ENCODE data around the gene VCX2. TPM values are rescaled to one million over a fixed set of nuclear protein-coding genes. Genes with fewer than 3 reads are reported as not detected.
"Not testable (repeated sequence)": the region's sequence is repeated elsewhere in the genome, so short reads cannot be mapped to it uniquely, and the experiment has no call there.

The VCX2 gene
- total RNA-seq, 2 experiments from 2014 or later, result not detected

- no peak overlapping the region for H3K27ac Mint-ChIP-seq
- no peak overlapping the region for H3K4me3 Mint-ChIP-seq
- CTCF ChIA-PET, result no interaction called here
- H3K9me3 Mint-ChIP-seq, result peaks cover 8% of the 10 kb centered on the region
- intact Hi-C loops (cut with micrococcal nuclease), result no loop called here
- no peaks in the 10 kb centered on the region for H3K27me3 Mint-ChIP-seq (ENCODE audit: low read depth)
- no peaks in the 10 kb centered on the region for H3K36me3 Mint-ChIP-seq (ENCODE audit: low read depth)
- DNase-seq, result no peak
- no peaks in the 10 kb centered on the region for H3K4me1 Mint-ChIP-seq (ENCODE audit: low read depth)
Observed at GRCh38 chrX:8147226-8147625, 23.8 kb downstream of the VCX2 start.

GRCh38 chrX:8144925-8145324, 26.1 kb downstream of the VCX2 start:
- no peak overlapping the region for H3K4me3 Mint-ChIP-seq
- CTCF ChIA-PET, result no interaction called here
- no peaks in the 10 kb centered on the region for H3K27me3 Mint-ChIP-seq (ENCODE audit: low read depth)
- intact Hi-C loops (cut with micrococcal nuclease), result no loop called here
- no peaks in the 10 kb centered on the region for H3K4me1 Mint-ChIP-seq (ENCODE audit: low read depth)
- DNase-seq, result no peak
- peaks cover 3% of the 10 kb centered on the region for H3K36me3 Mint-ChIP-seq (ENCODE audit: low read depth)
- H3K9me3 Mint-ChIP-seq, result peaks cover 2% of the 10 kb centered on the region
- no peak overlapping the region for H3K27ac Mint-ChIP-seq

GRCh38 chrX:8141896-8142295, 29.2 kb downstream of the VCX2 start:
- H3K4me3 Mint-ChIP-seq, result no peak overlapping the region
- intact Hi-C loops (cut with micrococcal nuclease), result no loop called here
- H3K4me1 Mint-ChIP-seq (ENCODE audit: low read depth), result no peaks in the 10 kb centered on the region
- no peak for DNase-seq
- H3K27me3 Mint-ChIP-seq (ENCODE audit: low read depth), result no peaks in the 10 kb centered on the region
- no peak overlapping the region for H3K27ac Mint-ChIP-seq
- CTCF ChIA-PET, result no interaction called here
- H3K9me3 Mint-ChIP-seq, result no peaks in the 10 kb centered on the region
- peaks cover 3% of the 10 kb centered on the region for H3K36me3 Mint-ChIP-seq (ENCODE audit: low read depth)

DNA sequence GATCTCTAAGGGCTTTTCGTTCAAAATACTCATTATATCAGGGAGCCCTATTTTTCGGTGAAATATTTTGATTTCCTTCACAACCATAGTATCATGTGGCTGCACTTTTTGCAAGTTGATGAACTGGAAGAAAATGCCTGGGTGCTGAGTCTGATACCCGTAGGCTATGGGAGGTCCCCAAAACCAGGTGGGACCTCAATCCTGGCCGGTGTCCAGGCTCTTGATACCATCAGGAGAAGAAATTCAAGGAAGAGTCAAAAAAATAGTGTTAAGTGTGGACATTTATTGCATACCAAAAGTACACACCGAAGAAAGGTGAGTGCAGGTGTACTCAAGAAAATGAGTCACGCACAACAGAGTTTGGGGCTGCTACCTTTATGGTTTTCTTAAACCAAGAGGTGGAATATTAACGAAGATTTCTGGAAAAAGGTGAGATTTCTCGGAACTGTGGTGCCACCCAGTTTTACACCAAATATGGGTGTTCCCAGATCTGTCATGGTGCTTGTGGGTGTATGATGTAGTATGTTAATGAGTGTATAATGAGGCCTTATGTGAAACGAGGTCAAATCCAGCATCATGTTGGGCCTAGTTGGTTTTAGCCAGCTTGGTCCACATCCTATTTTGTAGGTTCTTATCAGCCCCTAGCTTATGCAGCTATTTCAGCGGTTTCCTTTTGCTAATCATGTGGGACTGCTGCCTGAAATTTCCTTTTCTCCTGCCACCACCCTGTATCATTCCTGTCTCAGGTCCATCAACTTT, 29.9 kb downstream of the VCX2 start:
- intact Hi-C loops (cut with micrococcal nuclease), result no loop called here
- H3K4me1 Mint-ChIP-seq (ENCODE audit: low read depth), result no peaks in the 10 kb centered on the region
- no peak overlapping the region for H3K27ac Mint-ChIP-seq
- H3K36me3 Mint-ChIP-seq (ENCODE audit: low read depth), result peaks cover 3% of the 10 kb centered on the region
- H3K9me3 Mint-ChIP-seq, result no peaks in the 10 kb centered on the region
- H3K4me3 Mint-ChIP-seq, result no peak overlapping the region
- CTCF ChIA-PET, result no interaction called here
- DNase-seq, result no peak
- H3K27me3 Mint-ChIP-seq (ENCODE audit: low read depth), result no peaks in the 10 kb centered on the region

DNA sequence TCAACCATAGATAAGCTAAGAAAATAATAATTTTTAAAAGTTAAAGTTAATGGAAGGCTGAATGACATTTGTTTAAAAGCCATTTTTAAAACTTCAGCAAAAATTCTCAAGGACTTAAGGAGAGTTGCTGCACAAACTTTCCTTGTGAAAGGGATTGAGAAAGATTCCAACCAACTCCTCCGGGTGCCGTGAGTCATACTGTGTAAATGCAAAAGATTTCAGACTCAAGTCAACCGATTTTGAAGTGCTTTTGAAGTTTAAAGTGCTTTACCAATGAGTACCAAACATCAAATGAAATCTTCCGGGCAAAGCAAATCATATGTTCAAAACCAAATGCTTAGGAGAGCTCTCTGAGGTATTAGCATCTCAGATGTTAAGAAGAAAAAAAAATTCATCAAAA, 31.4 kb downstream of the VCX2 start:
- CTCF ChIA-PET, result no interaction called here
- Mint-ChIP-seq H3K9me3 (no peaks in the 10 kb centered on the region), H3K4me1 (ENCODE audit: low read depth) (no peaks in the 10 kb centered on the region), H3K36me3 (ENCODE audit: low read depth) (peaks cover 3% of the 10 kb centered on the region), H3K27ac (no peak overlapping the region), H3K27me3 (ENCODE audit: low read depth) (no peaks in the 10 kb centered on the region), H3K4me3 (no peak overlapping the region)
- intact Hi-C loops (cut with micrococcal nuclease), result no loop called here
- no peak for DNase-seq

DNA sequence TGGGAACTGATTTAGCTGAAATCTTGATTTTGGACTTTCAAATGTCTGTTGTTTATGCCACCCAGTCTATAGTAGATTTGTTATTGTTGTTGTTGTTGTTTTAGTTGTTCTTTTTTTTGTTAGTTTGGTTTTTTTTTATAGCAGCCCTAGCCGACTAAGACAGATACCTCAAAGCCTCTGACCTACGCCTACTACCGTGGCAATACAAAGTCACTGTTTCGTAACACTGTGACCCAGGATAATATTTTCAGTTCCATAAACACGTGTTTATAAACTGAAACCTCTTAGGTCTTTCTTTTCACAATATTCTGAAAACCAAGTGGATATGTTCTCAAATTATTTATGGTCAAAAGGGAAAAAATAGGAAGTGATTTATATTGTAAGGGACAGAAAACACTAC, 32.8 kb downstream of the VCX2 start:
- H3K27me3 Mint-ChIP-seq (ENCODE audit: low read depth), result no peaks in the 10 kb centered on the region
- DNase-seq, result no peak
- H3K4me3 Mint-ChIP-seq, result no peak overlapping the region
- no peaks in the 10 kb centered on the region for H3K4me1 Mint-ChIP-seq (ENCODE audit: low read depth)
- no peaks in the 10 kb centered on the region for H3K9me3 Mint-ChIP-seq
- H3K36me3 Mint-ChIP-seq (ENCODE audit: low read depth), result peaks cover 3% of the 10 kb centered on the region
- intact Hi-C loops (cut with micrococcal nuclease), result no loop called here
- CTCF ChIA-PET, result no interaction called here
- H3K27ac Mint-ChIP-seq, result no peak overlapping the region

GRCh38 chrX:8126648-8127047, 44.4 kb downstream of the VCX2 start:
- H3K27me3 Mint-ChIP-seq (ENCODE audit: low read depth), result no peaks in the 10 kb centered on the region
- no peak for DNase-seq
- H3K4me1 Mint-ChIP-seq (ENCODE audit: low read depth), result no peaks in the 10 kb centered on the region
- intact Hi-C loops (cut with micrococcal nuclease), result no loop called here
- no peaks in the 10 kb centered on the region for H3K36me3 Mint-ChIP-seq (ENCODE audit: low read depth)
- H3K9me3 Mint-ChIP-seq, result no peaks in the 10 kb centered on the region
- no peak overlapping the region for H3K4me3 Mint-ChIP-seq
- no peak overlapping the region for H3K27ac Mint-ChIP-seq
- CTCF ChIA-PET, result no interaction called here

DNA sequence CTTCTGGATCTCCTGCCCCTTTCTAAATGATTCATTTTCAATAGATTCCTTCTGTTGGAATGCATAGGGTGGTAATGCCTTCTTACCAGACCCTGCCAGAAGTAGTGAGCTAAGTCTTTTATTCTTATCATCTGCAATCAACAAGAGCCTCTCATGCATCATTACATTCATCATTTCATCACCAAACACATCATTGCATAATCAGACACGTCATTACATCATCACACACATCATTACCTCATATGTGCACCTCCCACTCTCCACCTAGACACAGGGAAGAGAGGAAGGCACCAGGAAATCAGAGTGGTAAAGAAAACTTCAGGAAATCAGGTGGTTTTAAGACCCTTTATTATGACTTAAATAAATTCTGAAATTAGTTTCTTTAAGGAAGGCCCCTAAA, 45.0 kb downstream of the VCX2 start:
- Mint-ChIP-seq H3K27me3 (ENCODE audit: low read depth) (no peaks in the 10 kb centered on the region), H3K36me3 (ENCODE audit: low read depth) (no peaks in the 10 kb centered on the region)

DNA sequence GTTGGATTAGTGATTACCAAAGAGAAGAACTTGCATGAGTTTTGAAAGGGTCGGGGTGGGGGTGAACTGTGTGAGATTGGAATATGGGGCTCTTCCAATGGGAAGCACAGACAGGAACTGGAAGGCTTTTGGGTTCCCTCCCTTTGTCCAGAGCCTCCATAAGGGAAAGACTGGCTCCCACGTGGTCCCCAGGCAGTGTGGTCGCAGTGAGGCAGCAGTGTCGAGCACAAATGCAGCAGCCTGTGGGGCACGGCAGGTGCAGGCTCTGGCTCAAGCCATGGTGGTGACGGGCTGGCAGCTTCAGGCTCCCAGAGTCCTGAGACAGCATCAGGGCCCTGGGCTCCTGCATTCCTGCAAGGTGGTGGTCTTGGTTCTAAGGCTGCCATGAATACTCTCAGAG, 45.5 kb downstream of the VCX2 start:
- no peak for DNase-seq
- CTCF ChIA-PET, result no interaction called here
- H3K4me1 Mint-ChIP-seq (ENCODE audit: low read depth), result no peaks in the 10 kb centered on the region
- no peak overlapping the region for H3K4me3 Mint-ChIP-seq
- H3K27me3 Mint-ChIP-seq (ENCODE audit: low read depth), result no peaks in the 10 kb centered on the region
- intact Hi-C loops (cut with micrococcal nuclease), result no loop called here
- no peak overlapping the region for H3K27ac Mint-ChIP-seq
- H3K9me3 Mint-ChIP-seq, result no peaks in the 10 kb centered on the region
- no peaks in the 10 kb centered on the region for H3K36me3 Mint-ChIP-seq (ENCODE audit: low read depth)

More for the DNA sequence above, 45.0 kb downstream of the VCX2 start:
- intact Hi-C loops (cut with micrococcal nuclease), result no loop called here
- H3K9me3 Mint-ChIP-seq, result no peaks in the 10 kb centered on the region
- DNase-seq, result no peak
- CTCF ChIA-PET, result no interaction called here
- no peak overlapping the region for H3K4me3 Mint-ChIP-seq
- no peak overlapping the region for H3K27ac Mint-ChIP-seq
- no peaks in the 10 kb centered on the region for H3K4me1 Mint-ChIP-seq (ENCODE audit: low read depth)

DNA sequence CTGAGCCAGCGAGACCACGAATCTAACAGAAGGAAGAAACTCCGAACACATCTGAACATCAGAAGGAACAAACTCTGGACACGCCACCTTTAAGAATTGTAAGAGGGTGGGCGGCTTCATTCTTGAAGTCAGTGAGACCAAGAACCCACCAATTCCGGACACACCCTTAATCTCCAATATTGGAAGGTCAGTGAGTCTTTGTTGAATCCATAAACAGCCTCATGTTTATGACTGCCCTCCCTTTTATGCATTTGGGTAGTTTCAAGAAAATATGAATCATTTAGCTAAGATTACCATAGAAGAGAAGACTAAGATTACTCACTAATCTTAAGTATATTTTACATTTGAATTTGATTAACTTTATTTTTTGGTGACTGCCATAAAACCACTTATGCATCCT, 48.5 kb downstream of the VCX2 start:
- H3K4me3 Mint-ChIP-seq, result no peak overlapping the region
- H3K27me3 Mint-ChIP-seq (ENCODE audit: low read depth), result no peaks in the 10 kb centered on the region
- CTCF ChIA-PET, result no interaction called here

DNA sequence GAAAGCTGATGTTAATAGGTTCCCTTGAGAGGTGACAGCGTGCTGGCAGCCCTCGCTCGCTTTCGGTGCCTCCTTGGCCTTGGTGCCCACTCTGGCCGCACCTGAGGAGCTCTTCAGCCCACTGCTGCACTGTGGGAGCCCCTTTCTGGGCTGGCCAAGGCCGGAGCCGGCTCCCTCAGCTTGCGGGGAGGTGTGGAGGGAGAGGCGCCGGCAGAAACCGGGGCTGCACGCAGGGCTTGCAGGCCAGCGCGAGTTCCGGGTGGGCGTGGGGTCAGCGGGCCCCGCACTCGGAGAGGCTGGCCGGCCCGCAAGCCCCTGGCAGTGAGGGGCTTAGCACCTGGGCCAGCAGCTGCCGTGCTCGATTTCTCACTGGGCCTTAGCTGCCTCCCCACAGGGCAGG, 49.7 kb downstream of the VCX2 start:
- H3K27me3 Mint-ChIP-seq (ENCODE audit: low read depth); H3K36me3 Mint-ChIP-seq (ENCODE audit: low read depth); CTCF ChIA-PET: not testable (repeated sequence)

More for the DNA sequence above, 48.5 kb downstream of the VCX2 start:
- intact Hi-C loops (cut with micrococcal nuclease), result no loop called here
- Mint-ChIP-seq H3K27ac (no peak overlapping the region), H3K9me3 (no peaks in the 10 kb centered on the region), H3K36me3 (ENCODE audit: low read depth) (no peaks in the 10 kb centered on the region), H3K4me1 (ENCODE audit: low read depth) (no peaks in the 10 kb centered on the region)
- no peak for DNase-seq

More for the DNA sequence above, 49.7 kb downstream of the VCX2 start:
- intact Hi-C loops (cut with micrococcal nuclease); H3K27ac Mint-ChIP-seq; H3K9me3 Mint-ChIP-seq; DNase-seq; H3K4me1 Mint-ChIP-seq (ENCODE audit: low read depth); H3K4me3 Mint-ChIP-seq: not testable (repeated sequence)

Data from activated naive CD4-positive, alpha-beta T cell treated with anti-CD3 and anti-CD28 coated beads for 36 hours (primary cell).